GM21528 (cell line): ENCODE measurements around the gene TFDP3.

Experiments used
- ATAC-seq: cut with Tn5 transposase; IDR thresholded peaks from one replicate; pipeline ENCODE4 v1.9.1; 2021; ENCODE audit warnings: mild to moderate bottlenecking, moderate library complexity; ENCODE audit not compliant: unreplicated experiment, low FRiP score

TFDP3 gene

DNA sequence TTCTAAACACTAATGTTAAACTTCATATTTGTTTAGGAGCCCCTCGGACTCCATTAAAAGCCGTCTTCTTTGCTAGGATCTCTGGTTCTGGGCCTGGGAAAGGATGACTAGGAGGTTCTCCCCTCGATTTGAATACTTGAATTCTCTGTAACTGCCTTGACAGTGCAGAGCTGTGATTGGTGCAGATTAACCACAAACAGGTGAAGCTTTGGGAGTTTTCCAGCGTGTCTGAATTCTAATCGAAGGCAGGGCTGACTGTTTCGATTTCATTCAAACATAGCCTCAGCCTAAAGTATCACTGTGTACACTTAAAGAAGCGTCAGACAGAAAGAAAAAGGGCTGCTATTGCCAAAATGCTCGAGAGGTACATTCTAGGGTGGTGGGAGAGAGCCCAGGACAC is 29.0 kb downstream of the TFDP3 start:
- ATAC-seq: no peak

DNA sequence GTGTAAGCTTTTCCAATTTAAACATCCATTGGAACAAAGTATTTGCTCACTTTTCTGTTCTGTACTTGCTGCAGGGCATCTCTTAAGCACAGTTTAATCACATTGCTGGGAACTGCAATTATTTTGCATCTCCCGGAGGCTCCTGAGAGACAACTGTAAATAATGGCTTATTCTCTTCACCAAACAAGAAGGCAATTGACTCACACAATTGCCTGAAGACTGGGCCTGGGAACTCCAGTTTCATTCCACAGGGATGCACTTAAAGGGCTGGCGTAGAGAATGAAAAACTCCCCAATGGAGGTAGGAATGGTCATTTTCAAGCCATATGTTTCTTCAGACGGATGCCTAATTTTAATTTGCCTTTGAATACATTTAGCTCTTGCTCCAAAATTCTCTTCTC is 29.5 kb downstream of the TFDP3 start:
- no peak for ATAC-seq

DNA sequence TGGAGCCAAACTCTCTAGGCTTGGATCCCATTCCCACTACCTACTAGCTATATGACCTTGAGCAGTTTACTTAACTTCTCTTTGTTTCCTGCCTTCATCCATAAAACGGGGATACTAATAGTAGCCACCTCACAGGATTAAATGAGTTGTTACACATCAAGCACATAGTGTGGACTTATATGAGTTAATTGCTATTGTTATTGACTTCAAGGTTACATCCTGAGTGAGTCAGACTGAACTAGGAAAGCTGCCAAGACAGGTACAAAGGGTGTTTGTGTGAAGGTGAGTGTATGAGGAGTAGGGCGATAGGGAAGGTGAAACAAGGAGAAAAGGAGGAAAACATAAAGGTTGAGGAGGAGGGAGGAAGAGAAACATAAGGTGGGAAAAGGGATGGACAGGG is 32.2 kb downstream of the TFDP3 start:
- no peak for ATAC-seq

DNA sequence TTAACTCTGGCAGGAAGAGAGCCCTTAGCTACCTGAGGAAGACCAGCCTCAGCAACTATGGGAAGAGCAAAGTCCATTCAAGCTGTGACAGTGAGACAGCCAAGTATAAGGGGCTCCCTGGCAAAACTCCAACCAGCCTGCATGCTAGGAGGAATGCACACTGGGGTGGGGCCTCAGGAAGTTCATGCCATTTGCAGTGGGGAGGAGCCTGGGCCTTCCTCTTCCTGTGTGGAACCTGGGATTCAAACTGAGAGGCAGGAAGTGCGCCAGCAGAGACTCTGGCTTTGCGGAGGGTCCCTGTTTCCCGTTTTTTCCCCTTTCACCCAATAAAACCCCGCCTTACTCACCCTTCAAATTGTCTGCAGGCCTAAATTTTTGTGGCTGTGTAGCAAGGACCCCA is 33.0 kb downstream of the TFDP3 start:
- no peak for ATAC-seq

DNA sequence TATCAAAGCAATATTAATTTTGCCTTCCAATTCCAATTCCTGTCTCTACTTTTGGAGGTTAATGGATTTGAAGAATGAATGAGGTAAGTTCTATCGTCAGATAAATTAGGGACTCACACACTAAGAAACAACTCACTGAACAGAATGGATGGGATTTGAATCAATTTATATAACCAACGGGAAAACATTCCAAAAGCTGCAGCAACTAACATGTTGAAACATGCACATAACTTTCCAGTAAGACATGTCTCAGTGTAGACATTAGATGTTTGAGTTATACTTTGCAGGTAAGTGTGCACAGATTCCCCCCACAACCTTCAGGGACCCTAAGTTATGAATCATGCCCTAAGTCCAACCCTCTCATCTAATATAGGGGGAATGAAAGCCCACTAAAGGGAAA is 34.3 kb downstream of the TFDP3 start:
- no peak for ATAC-seq

DNA sequence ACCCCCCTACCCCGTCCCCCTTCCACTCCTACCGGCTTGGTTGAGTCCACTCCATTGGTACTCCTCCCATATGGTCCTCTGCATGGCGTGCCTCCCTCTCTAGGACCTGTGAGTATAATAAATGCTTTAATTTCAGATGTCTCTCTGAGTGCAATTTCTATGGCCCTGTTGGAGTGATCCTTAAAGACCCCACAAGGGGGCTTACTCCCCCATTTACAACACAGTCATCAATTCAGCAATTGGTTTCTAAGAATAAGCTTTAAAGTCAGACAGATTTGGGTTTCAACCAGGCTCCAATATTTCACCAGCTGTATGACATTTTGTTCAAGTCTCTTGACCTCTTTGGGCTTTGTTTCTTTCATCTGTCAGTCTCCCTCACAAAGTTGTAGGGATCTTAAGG is 38.7 kb downstream of the TFDP3 start:
- no peak for ATAC-seq

DNA sequence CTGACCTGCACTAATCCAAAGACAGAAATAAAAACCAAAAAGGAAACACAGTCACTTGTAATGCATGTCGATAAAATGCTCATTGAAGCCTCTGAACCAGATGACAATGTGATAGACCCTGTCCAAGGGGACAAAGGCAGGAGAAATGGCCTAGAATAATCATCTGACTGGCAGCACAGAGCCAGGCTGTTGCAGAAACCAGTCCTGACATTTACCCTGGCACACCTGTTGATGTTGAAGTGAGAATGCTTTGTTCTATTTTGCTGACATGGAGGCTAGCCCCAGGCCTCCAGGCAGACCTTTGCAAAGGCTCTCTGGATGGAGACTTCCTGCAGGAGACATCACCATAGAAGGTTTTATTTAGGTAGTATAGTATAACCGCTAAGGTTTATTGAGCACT is 41.0 kb downstream of the TFDP3 start:
- no peak for ATAC-seq

DNA sequence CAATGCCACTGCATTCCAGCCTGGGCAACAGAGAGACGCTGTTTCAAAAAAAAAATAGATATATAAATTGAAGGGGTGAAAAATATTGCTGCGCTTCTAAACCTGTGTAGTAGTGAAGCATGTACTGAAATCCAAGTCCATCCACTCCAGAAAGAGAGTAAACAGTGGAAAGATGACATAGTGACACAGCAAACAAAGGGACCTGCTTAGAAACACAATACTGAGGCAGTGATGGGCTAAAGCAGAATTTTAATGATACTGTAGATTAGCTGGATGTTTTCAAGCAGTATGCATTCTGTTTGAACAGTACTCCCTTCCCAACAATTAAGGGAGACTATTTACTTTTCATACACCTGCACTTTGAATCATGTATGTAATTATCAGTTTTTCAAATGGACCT is 42.5 kb downstream of the TFDP3 start:
- ATAC-seq: no peak

DNA sequence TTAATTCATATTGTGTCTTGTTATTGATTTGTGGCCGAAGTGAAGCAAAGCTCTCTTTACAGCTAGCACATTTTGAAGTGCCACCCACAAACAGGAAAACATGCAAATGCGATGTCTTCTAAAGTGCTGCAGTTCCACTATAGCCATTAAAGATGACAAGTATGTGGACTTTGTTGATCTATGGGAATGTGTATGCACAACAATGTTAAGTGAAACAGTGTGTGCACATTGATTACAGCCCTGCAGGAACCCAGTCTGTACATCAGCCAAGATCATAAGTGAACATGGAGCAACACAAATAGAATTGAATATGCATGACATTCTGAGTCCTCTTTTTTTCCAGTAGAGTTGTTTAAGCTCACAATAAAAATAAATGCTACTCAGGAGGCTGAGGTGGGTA is 43.0 kb downstream of the TFDP3 start:
- no peak for ATAC-seq

DNA sequence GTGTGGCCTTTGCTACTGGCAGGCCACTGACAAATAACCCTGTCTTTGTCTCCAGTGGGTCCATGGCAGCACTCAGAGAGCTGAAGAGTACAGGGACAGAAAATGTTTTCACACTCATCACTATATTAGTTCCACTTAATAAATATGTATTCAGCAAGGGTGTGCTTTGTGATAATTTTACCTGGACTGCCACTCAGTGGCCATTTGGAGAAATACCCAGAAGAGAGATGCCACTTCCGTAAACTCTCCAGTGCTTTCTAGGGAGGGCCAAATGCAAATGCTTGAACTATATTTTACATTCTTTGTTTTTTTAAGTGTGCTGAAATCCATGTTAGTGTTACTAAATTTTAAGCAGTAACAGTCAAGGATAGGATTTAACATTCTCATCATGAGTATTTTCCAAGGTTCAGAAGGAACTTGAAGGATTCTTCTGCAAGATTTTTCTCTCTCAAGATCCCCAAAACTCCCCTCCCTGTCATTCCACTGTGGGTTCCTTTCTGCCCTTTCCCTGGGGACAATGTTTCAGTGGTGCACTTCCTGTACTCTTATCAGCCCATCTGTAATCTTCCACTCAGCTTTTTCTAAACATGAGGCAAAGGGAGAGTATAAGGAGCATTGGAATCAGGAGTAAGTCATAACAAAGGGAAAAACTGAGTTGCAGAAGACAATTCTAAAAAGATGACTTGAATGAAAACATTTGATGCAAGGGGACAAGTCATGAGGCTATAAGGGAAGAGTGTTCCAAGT is 46.0 kb downstream of the TFDP3 start:
- no peak for ATAC-seq
